Measurements from ENCODE around the gene HMMR.

HMMR gene

DNA sequence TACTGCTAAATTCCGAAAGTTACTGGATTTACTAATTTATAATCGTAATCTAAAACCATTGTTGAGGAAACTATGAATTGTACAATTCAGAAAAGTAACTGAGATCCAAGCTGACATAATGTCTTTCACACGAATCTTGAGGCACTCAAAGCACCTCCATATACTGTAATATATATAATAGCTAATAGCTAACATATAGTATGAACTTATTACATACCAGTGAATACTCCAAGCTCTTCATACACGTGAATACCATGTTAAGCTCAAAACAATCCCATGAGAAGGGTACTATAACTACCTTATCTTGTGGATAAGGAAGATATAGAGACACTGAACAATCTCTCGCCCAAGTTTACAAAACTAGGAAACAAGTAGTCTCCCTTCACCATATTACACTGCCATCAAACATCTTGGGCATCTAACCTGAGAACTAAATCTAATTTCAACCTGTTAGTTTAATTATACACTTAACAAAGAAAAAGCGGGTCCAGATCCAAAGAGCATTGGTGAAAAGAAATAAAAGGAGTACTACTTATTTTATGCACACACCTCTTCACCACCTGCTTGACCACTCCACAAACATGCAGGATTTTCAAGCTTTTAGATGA is 1.6 kb upstream of the HMMR start:
- DNase-seq, result no peak

GRCh38 chr5:163459462-163459818 is 992 bp upstream of the HMMR start:
- no peak for DNase-seq

- peak; percentile 69 to 100 (median 97) for DNase-seq
Observed at GRCh38 chr5:163459819-163460561, 442 bp upstream of the HMMR start, which contains the start of gene NUDCD2. TSS of gene NUDCD2 (minus strand) at chr5:163460102. CDS start at chr5:163460050, 52 bp downstream.

GRCh38 chr5:163463063-163463435 is 2.6 kb downstream of the HMMR start:
- DNase-seq, result no peak

GRCh38 chr5:163467682-163468081 is 7.2 kb downstream of the HMMR start:
- DNase-seq, result no peak

GRCh38 chr5:163473635-163474243 is 13.3 kb downstream of the HMMR start:
- no peak for DNase-seq

GRCh38 chr5:163475411-163475810 is 15.0 kb downstream of the HMMR start:
- DNase-seq, result no peak

DNA sequence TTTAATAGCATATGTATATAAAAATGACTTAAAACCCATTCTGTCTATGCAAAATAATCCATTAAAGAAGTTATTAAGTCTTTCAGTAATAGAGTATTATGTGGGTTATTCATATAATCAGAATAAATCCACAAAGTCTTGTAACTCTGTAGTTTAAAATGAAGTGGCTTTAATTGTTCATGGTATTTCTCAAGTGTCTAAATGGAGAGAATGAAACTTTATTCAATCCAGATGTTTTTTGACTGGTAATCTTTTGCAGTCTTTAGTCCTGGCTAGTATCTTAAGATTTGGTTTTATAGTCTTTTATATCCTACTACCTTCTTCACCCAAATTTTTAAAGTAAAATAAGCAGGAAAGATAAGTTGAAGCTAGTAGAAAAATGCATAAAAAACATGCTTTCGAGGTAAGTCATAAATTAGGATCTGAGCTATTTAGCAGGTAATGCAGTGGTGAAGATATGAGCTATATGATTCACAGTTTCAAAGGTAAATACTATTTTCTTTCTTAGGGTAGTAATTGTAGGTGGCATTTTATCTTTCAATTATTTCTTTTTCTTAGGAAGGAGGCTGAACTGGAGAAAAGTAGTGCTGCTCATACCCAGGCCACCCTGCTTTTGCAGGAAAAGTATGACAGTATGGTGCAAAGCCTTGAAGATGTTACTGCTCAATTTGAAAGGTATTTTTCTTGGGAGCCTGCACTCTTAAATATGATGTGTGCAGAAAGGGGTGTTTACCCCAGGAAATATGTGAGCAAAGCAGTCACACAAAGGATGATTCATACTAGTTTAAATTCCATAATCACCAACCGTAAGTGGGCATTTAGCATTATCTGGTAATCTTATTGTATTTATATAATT is 17.9 kb downstream of the HMMR start:
- no peak for DNase-seq

GRCh38 chr5:163478982-163479271 is 18.5 kb downstream of the HMMR start:
- no peak for DNase-seq

- no peak for DNase-seq
Observed at GRCh38 chr5:163489055-163489744, 28.8 kb downstream of the HMMR start.

DNA sequence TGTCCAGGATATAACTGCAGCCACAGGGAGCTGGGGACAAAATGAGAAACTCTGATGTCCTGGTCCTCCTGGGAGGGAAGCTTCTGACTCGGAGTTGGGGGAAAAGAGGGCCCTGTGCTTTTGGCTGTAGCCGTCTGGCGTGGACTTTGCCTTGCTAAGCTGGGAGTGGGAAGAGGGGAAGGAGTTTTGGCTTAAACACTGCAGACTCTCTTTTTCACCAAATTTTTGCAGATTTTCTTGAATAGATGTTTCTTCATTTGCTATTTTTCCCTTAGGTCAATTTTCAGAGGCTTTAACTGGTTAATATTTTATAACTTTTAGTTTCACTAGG is 29.3 kb downstream of the HMMR start:
- no peak for DNase-seq

GRCh38 chr5:163496286-163496685 is 35.9 kb downstream of the HMMR start:
- DNase-seq, result no peak

DNA sequence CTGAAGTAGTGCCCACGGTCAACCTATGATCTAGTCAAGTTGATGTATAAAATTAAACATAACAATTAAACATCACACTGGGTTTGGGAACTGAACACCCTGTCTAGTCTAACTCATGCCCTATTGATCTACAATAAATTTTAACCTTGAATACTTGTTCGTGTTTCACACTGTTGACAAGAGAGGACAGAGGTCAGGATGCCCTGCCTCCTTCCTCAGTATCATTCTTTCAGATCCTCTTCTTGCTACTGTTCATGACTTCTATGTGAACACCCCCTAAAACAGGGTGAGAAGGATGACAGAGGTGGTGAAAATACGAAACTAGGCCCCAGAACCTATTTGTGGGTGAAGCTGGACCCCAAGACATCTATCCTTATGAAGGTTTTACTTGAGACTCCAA is 36.9 kb downstream of the HMMR start:
- DNase-seq, result no peak

- DNase-seq, result no peak
Observed at GRCh38 chr5:163498886-163499285, 38.5 kb downstream of the HMMR start.

GRCh38 chr5:163502521-163502920 is 42.1 kb downstream of the HMMR start:
- no peak for DNase-seq

GRCh38 chr5:163503106-163504078 is 43.0 kb downstream of the HMMR start:
- DNase-seq, result peak in 36 of 56 donors; percentile 1 to 51 (median 18)

GRCh38 chr5:163504079-163504931 is 43.9 kb downstream of the HMMR start:
- DNase-seq, result peak in 46 of 56 donors; percentile 1 to 66 (median 24)

- DNase-seq, result no peak
Observed at GRCh38 chr5:163505049-163505367, 44.6 kb downstream of the HMMR start.

DNA sequence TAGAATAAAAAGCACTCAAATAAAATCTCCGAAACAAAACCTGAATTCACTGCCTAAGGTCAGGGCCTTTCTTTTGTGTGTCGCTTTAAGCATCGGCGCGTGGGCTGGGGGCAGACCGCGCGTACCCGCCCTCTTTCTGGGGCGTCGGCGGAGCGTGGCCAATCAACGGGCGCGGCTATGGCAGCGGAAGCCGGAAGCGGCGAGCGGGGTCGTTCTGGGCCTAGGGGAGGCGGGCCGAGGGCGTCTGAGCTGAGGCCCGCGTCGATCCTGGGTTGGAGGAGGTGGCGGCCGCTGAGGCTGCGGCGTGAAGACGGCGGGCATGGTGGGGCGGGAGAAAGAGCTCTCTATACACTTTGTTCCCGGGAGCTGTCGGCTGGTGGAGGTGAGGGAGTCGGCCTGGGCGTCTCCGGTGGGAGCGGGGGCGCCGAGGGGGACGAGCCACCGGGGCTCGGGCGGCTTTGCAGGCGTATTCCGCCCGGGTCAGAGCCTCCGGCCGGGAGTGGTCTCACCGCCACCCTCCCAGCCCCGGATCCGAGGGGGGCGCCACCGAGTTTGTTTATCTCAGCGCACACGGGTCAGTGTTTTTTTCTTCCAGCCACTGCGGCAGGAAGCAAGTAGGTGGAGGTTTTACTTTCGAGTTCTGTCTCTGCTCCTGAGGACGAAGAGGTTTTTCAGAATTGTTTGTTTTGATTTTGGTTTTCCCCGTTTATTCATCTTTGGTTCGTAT is 45.1 kb downstream of the HMMR start, which contains the start of gene MAT2B:
MAT2B (plus strand) TSS at position 252 of the 727 bp plus-strand sequence; CDS start at position 320, 68 bp downstream.
- peak; percentile 65 to 96 (median 90) for DNase-seq
